Fibroblast of peridontal ligament (primary cell): ENCODE data around the gene ILRUN.
"Not testable (repeated sequence)": the region's sequence is repeated elsewhere in the genome, so short reads cannot be mapped to it uniquely, and the experiment has no call there.

ENCODE experiments used
- DNase-seq: peaks from one replicate; pipeline ENCODE4 v3.0.0-alpha.2; 2010; ENCODE audit errors: extremely low read depth

Gene ILRUN

GRCh38 chr6:34665019-34665418 is 31.5 kb downstream of the ILRUN start:
- DNase-seq, result no peak

DNA sequence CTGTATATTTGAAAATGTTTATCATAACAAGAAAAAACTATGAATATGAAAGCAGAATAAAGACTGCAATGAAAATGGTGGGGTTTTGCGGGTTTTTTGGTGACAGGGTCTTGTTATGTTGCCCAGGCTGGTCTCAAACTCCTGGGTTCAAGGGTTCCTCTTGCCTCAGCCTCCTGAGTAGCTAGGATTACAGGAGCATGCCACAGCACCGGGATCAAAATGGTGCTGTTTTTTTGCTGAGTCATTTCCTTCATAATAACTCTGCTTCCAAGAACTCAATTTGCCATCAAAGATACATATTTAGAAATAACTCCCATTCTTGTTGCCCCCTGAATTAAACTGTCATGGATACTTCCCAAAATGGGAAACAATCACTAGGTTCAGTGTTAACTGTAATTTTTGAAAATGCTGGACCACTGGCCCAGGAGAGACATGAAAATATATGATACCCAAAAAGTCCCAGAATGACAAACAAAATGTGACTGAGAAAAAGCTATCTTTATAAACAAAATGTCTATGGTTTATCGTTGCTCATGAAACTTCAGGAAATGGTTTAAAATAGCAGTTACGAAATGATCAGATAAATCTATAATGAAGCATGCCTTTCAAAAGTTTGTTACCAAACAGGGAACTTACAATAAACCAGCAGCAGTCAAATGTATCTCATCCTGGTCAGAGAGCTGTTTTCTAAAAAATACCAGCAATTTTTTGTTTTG is 32.2 kb downstream of the ILRUN start:
- peak; percentile 59 for DNase-seq

DNA sequence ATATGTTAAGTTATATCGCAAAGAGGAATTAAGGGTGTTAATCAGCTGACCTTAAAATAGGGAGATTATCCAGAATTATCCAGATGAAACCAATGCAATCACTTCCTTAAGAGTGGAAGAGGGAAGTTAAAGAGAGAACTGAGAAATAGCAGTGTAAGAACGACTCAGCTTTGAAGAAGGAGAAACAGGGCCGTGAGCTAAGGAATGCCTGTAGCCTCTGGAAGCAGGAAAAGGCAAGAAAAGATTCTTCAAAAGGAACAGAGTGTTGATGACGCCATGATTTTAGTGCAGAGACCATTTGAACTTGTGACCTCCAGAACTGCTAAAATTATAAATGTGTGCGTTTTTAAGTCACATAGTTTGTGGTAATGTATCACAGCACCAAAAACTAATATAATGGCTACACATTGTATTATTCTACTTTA is 32.7 kb downstream of the ILRUN start:
- peak; percentile 33 for DNase-seq

GRCh38 chr6:34663371-34663770 is 33.2 kb downstream of the ILRUN start:
- no peak for DNase-seq

GRCh38 chr6:34661357-34661756 is 35.2 kb downstream of the ILRUN start:
- DNase-seq, result no peak

- DNase-seq, result no peak
Measured at GRCh38 chr6:34658605-34659265, 37.8 kb downstream of the ILRUN start.

DNA sequence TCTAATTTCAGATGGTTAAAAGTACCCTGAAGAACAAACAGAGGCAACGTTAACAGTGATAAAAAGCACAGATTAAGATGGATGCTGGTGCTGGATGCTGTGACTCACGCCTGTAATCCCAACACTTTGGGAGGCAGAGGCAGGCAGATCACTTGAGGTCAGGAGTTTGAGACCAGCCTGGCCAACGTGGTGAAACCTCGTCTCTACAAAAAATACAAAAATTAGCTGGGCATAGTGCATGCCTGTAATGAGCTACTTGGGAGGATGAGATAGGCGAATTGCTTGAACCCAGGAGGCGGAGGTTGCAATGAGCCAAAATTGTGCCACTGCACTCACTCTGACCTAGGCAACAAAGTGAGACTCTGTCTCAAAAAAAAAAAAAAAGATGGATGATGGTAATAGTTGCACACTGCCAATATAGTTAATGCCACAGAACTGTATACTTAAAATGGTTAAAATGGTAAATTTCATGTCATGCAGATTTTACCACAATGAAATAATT is 38.5 kb downstream of the ILRUN start:
- DNase-seq, result not testable (repeated sequence)

GRCh38 chr6:34657307-34657978 is 39.1 kb downstream of the ILRUN start:
- DNase-seq, result peak; percentile 94

GRCh38 chr6:34657037-34657306 is 39.6 kb downstream of the ILRUN start:
- DNase-seq, result no peak

DNA sequence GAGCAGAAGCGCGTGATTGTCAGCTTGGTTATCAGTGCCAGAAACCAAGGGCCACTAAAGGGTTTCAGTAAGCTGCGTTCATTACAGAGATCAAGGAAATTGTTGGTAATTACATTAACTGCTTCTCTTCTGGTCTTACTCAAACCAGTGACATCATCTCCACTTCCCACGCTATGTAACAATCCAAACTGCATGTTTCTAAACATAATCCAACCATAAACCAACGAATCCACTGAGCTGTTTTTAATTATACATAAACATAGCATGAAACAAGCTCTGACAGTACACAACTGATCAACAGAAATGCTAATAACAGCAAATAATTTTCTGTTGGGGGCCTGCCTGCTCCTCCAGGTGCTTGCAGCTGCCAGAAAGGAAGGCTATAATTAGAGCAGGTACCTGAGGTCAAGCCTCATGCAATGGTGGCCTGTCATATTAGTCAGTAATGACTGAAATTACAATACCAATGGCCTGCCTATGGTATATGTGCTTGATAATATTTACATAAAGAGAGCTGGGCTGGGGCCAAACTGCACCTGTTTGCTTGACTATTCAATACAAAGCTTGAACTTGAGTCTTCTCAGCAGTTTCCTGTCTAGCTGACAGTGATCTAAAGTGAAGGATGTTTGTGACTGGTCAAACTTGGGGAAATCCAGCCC is 40.1 kb downstream of the ILRUN start:
- peak; percentile 93 for DNase-seq

GRCh38 chr6:34655876-34656377 is 40.6 kb downstream of the ILRUN start:
- DNase-seq, result not testable (repeated sequence)

DNA sequence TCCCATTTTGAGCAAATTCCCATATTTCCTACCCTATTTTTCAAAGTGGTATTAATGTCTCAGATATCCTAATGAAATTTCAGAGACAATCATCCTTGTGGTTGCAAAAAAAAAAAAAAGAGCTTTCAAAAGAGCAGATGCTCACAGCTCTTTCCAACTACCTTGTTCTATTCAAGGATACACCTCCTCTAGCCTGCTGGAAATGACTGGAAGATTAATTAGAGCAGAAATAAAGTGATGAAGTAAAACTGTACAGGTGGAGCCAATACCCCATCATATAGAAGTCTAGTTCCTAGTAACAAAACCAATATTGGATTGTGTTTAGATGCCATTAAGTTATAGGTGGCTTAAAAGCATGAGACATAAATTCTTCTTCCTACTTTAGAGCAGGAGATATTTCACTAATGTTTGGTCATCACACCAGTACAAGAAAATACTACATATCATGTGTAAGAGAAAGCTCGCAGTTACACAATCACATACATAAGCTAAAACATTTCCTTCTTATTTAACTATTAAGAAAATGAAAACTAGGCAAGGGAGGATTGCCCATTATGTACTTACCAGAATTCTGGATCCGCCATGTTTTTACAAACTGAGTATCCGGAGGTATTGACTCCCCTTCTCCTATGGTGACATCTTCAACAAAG is 42.4 kb downstream of the ILRUN start:
- no peak for DNase-seq

DNA sequence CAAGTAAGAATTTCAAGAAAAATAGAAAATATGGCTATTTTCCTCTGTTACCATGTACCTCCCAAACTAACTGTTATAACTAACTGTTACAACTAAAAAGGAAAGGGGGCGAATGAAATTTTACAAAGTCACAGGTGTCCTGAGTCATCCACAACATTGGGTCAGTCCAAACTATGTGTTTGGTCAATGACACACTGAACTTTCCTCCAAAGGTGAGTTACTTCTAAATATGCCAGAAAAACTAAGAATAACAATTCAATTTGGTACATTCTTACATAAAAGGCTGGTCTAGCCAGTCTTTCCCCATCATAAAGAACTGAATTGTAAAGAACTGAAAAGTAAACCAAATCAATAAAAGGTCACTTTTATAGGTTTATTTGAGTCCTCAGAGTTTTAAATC is 44.3 kb downstream of the ILRUN start:
- no peak for DNase-seq

- no peak for DNase-seq
Measured at GRCh38 chr6:34650823-34651222, 45.7 kb downstream of the ILRUN start.

DNA sequence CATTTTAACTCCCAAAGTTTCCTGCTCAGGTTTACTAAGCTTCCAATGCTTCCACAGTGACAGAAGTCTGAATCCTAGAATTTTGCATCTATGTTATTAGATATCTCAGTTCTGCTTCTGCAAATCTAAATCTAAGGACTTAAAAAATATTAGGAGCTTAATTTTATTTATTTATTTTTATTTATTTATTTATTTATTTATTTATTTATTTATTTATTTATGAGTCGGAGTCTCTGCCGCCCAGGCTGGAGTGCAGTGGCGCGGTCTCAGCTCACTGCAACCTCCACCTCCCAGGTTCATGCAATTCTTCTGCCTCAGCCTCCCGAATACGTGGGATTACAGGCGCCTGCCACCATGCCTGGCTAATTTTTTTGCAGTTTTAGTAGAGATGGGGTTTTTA is 46.3 kb downstream of the ILRUN start:
- DNase-seq, result not testable (repeated sequence)

- no peak for DNase-seq
Measured at GRCh38 chr6:34648806-34649205, 47.8 kb downstream of the ILRUN start.
